ENCODE data around the gene KCNIP1.
A peak's percentile ranks its signal among the peaks of the same experiment; 100 is the strongest.

The KCNIP1 gene

DNA sequence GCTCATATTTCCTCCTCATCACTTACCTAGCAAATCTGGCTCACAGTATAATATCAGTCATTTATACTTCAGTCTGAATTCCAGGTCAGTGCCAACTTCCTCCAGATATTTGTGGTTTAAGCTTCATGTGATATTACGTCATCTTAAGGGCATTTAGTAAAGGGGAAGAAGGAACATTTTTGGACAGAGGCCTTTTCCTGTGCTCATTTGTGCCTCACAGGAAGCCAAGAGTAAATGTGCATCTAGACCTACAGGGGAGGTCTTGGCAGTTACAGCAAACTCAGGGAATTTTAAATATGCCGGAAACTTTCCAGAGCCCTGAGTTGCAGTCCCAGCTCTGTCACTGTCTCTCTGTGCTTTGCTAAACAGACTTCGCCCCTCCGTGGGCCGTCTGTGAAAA, 12.3 kb upstream of the KCNIP1 start:
- WGBS (ENCODE audit: extremely low coverage, insufficient coverage, insufficient read length), result no CpG with 5 or more reads among the region's 5 CpGs
- H3K23ac ChIP-seq (ENCODE audit: low read length), result no peak overlapping the region
- H3K14ac ChIP-seq (ENCODE audit: low read length), result no peak overlapping the region

DNA sequence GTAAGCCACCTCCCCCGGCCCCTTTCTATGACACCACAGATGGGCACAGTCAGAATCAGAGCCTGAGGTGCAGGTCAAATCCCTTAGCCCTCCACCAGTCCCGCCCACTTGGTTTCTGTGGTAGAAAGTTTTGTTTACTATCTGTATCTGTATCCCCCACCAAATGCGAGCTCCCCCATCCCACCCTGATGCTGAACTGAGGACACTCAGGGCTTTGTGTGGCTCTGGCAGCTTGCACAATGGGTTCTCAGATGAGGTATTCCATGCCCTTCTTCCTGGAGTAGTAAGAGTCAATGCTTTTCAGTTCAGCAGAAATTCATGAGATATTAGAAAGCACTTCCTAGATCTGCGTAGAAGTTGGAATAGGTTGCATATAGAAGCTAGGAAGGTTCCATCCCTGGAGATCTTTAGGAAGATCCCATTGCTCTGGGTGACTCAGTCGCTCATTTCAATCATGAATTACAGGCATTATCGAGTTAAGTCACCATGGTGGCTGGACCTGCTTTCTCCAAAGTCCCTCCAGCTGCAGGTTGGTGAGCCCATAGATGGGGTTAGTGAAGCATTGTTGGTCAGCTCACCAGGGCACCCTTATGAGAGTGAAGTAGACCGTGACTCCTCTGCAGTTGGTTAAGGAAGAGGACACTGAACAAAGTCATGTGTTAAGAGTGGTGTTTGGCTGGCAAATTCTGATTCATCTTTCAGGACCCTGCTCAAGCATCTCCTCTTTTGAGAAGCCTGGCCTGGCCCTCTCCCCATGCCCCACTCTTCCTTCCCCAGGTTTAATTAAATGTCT, 10.6 kb upstream of the KCNIP1 start:
- Histone ChIP-seq H3K27ac (ENCODE audit: low read depth, low read length) (no peak overlapping the region), H3K9ac (ENCODE audit: low read length) (no peak overlapping the region), H3K27me3 (ENCODE audit: insufficient read depth, low read length) (no peaks in the 10 kb centered on the region), H3K4ac (ENCODE audit: low read depth, low read length) (no peak overlapping the region), H4K8ac (ENCODE audit: low read depth, low read length) (no peak overlapping the region), H3K14ac (ENCODE audit: low read length) (no peak overlapping the region), H2BK12ac (ENCODE audit: low read length) (no peak overlapping the region), H3K9me3 (ENCODE audit: insufficient read depth, low read depth, low read length) (peaks cover 2% of the 10 kb centered on the region), H3K36me3 (ENCODE audit: control insufficient read depth in 1 of 2, insufficient read depth in 2 of 2, low read length in 2 of 2) (no peaks in the 10 kb centered on the region), H3K79me1 (ENCODE audit: low read length) (peaks cover 1% of the 10 kb centered on the region), H3K4me3 (ENCODE audit: low read depth, low read length) (no peak overlapping the region), H2AK5ac (ENCODE audit: low read length) (no peak overlapping the region), H3K79me2 (ENCODE audit: control insufficient read depth, insufficient read depth, low read length, poor library complexity) (no peaks in the 10 kb centered on the region), H3K4me2 (ENCODE audit: low read length) (no peak overlapping the region), H4K91ac (ENCODE audit: low read depth, low read length) (no peak overlapping the region), H3K23ac (ENCODE audit: low read length) (no peak overlapping the region), H2BK120ac (ENCODE audit: insufficient read depth, low read length, poor library complexity) (no peak overlapping the region), H4K12ac (ENCODE audit: low read depth, low read length) (no peak overlapping the region), H3K4me1 (ENCODE audit: control insufficient read depth in 1 of 2, insufficient read depth in 2 of 2, low read length in 2 of 2) (no peaks in the 10 kb centered on the region), H3K18ac (ENCODE audit: low read length) (no peak overlapping the region), H2AFZ (ENCODE audit: insufficient read depth, low read length, poor library complexity) (no peak overlapping the region), H2BK5ac (ENCODE audit: low read depth, low read length, poor library complexity) (no peak overlapping the region)
- WGBS (ENCODE audit: extremely low coverage, insufficient coverage, insufficient read length), result no CpG with 5 or more reads among the region's 7 CpGs
- no peak for DNase-seq

More for the DNA sequence above, 12.3 kb upstream of the KCNIP1 start:
- H3K27ac ChIP-seq (ENCODE audit: low read depth, low read length), result no peak overlapping the region
- H2AK5ac ChIP-seq (ENCODE audit: low read length), result no peak overlapping the region
- no peaks in the 10 kb centered on the region for H3K9me3 ChIP-seq (ENCODE audit: insufficient read depth, low read depth, low read length)
- H4K12ac ChIP-seq (ENCODE audit: low read depth, low read length), result no peak overlapping the region
- H3K79me2 ChIP-seq (ENCODE audit: control insufficient read depth, insufficient read depth, low read length, poor library complexity), result no peaks in the 10 kb centered on the region
- DNase-seq, result peak in 1 of 2 donors; percentile 44
- no peak overlapping the region for H2AFZ ChIP-seq (ENCODE audit: insufficient read depth, low read length, poor library complexity)
- H3K4ac ChIP-seq (ENCODE audit: low read depth, low read length), result no peak overlapping the region
- no peaks in the 10 kb centered on the region for H3K36me3 ChIP-seq (ENCODE audit: control insufficient read depth in 1 of 2, insufficient read depth in 2 of 2, low read length in 2 of 2)
- H3K4me2 ChIP-seq (ENCODE audit: low read length), result no peak overlapping the region
- peaks cover 1% of the 10 kb centered on the region for H3K79me1 ChIP-seq (ENCODE audit: low read length)
- H3K4me3 ChIP-seq (ENCODE audit: low read depth, low read length), result no peak overlapping the region
- H3K18ac ChIP-seq (ENCODE audit: low read length), result no peak overlapping the region
- H3K4me1 ChIP-seq (ENCODE audit: control insufficient read depth in 1 of 2, insufficient read depth in 2 of 2, low read length in 2 of 2), result no peaks in the 10 kb centered on the region
- H4K8ac ChIP-seq (ENCODE audit: low read depth, low read length), result no peak overlapping the region
- no peaks in the 10 kb centered on the region for H3K27me3 ChIP-seq (ENCODE audit: insufficient read depth, low read length)
- H2BK5ac ChIP-seq (ENCODE audit: low read depth, low read length, poor library complexity), result no peak overlapping the region
- no peak overlapping the region for H3K9ac ChIP-seq (ENCODE audit: low read length)
- no peak overlapping the region for H2BK12ac ChIP-seq (ENCODE audit: low read length)
- H2BK120ac ChIP-seq (ENCODE audit: insufficient read depth, low read length, poor library complexity), result no peak overlapping the region
- no peak overlapping the region for H4K91ac ChIP-seq (ENCODE audit: low read depth, low read length)

GRCh38 chr5:170494041-170494440, 9.8 kb upstream of the KCNIP1 start:
- no peak overlapping the region for H2AK5ac ChIP-seq (ENCODE audit: low read length)
- H4K8ac ChIP-seq (ENCODE audit: low read depth, low read length), result no peak overlapping the region
- no peak overlapping the region for H4K91ac ChIP-seq (ENCODE audit: low read depth, low read length)
- no peak overlapping the region for H2BK5ac ChIP-seq (ENCODE audit: low read depth, low read length, poor library complexity)
- no peak overlapping the region for H2BK12ac ChIP-seq (ENCODE audit: low read length)
- no peak overlapping the region for H3K23ac ChIP-seq (ENCODE audit: low read length)
- no peaks in the 10 kb centered on the region for H3K36me3 ChIP-seq (ENCODE audit: control insufficient read depth in 1 of 2, insufficient read depth in 2 of 2, low read length in 2 of 2)
- peaks cover 2% of the 10 kb centered on the region for H3K9me3 ChIP-seq (ENCODE audit: insufficient read depth, low read depth, low read length)
- no peak overlapping the region for H3K4me2 ChIP-seq (ENCODE audit: low read length)
- H3K4me1 ChIP-seq (ENCODE audit: control insufficient read depth in 1 of 2, insufficient read depth in 2 of 2, low read length in 2 of 2), result no peaks in the 10 kb centered on the region
- no peak for DNase-seq
- no peak overlapping the region for H3K27ac ChIP-seq (ENCODE audit: low read depth, low read length)
- no peak overlapping the region for H3K4me3 ChIP-seq (ENCODE audit: low read depth, low read length)
- H4K12ac ChIP-seq (ENCODE audit: low read depth, low read length), result no peak overlapping the region
- H2AFZ ChIP-seq (ENCODE audit: insufficient read depth, low read length, poor library complexity), result no peak overlapping the region
- no CpG with 5 or more reads among the region's 2 CpGs for WGBS (ENCODE audit: extremely low coverage, insufficient coverage, insufficient read length)
- H3K27me3 ChIP-seq (ENCODE audit: insufficient read depth, low read length), result no peaks in the 10 kb centered on the region
- H3K79me2 ChIP-seq (ENCODE audit: control insufficient read depth, insufficient read depth, low read length, poor library complexity), result no peaks in the 10 kb centered on the region
- H3K9ac ChIP-seq (ENCODE audit: low read length), result no peak overlapping the region
- H3K18ac ChIP-seq (ENCODE audit: low read length), result no peak overlapping the region
- H3K14ac ChIP-seq (ENCODE audit: low read length), result no peak overlapping the region
- no peak overlapping the region for H3K4ac ChIP-seq (ENCODE audit: low read depth, low read length)
- H3K79me1 ChIP-seq (ENCODE audit: low read length), result peaks cover 1% of the 10 kb centered on the region
- H2BK120ac ChIP-seq (ENCODE audit: insufficient read depth, low read length, poor library complexity), result no peak overlapping the region

DNA sequence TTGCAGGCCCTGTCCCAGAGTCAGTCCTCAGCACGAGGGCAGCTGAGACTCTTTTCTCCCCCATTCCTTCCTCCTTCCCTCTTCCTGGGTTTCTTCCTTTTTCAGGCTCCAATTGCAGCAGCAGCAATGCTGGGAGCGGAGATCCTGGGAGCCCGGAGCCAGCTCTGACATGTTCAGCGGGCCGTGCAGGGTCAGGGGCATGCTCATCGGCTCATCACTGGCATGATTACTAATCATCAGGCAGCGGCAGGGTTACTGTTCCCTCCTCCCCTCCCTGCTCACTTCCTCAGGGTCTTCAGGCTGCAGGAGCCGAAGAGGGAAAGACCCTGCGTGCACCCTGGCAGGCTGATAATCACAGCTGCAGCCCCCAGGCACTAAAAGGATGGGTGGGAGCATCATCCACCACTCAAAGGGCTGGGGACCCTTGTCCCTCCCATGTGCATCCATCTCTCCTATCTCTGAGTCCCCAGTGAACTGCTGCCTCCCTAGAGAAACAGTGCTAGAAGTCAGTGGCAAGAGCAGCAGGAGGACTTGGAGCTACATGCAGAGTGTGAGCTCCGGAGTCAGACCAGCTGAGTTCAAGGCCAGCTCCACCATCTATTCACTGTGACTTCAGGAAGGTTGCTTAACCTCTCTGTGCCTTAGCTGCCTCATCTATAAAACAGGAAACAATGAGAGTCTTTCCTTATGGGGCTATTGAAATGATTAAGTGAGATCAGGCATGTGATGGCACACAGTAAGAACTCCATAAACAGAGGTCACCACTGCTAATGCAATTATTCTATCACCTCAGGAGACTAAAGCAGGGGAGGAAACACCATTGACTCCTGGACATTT, 7.8 kb upstream of the KCNIP1 start:
- Histone ChIP-seq H2BK5ac (ENCODE audit: low read depth, low read length, poor library complexity) (no peak overlapping the region), H4K91ac (ENCODE audit: low read depth, low read length) (no peak overlapping the region), H3K36me3 (ENCODE audit: control insufficient read depth in 1 of 2, insufficient read depth in 2 of 2, low read length in 2 of 2) (no peaks in the 10 kb centered on the region), H3K27me3 (ENCODE audit: insufficient read depth, low read length) (no peaks in the 10 kb centered on the region), H2AK5ac (ENCODE audit: low read length) (no peak overlapping the region), H3K4me1 (ENCODE audit: control insufficient read depth in 1 of 2, insufficient read depth in 2 of 2, low read length in 2 of 2) (no peaks in the 10 kb centered on the region), H2BK120ac (ENCODE audit: insufficient read depth, low read length, poor library complexity) (no peak overlapping the region), H3K4ac (ENCODE audit: low read depth, low read length) (no peak overlapping the region), H3K18ac (ENCODE audit: low read length) (no peak overlapping the region), H3K9ac (ENCODE audit: low read length) (no peak overlapping the region), H2BK12ac (ENCODE audit: low read length) (no peak overlapping the region), H4K12ac (ENCODE audit: low read depth, low read length) (no peak overlapping the region), H4K8ac (ENCODE audit: low read depth, low read length) (no peak overlapping the region), H3K79me1 (ENCODE audit: low read length) (peaks cover 1% of the 10 kb centered on the region), H3K23ac (ENCODE audit: low read length) (no peak overlapping the region), H2AFZ (ENCODE audit: insufficient read depth, low read length, poor library complexity) (no peak overlapping the region), H3K9me3 (ENCODE audit: insufficient read depth, low read depth, low read length) (peaks cover 4% of the 10 kb centered on the region), H3K79me2 (ENCODE audit: control insufficient read depth, insufficient read depth, low read length, poor library complexity) (no peaks in the 10 kb centered on the region), H3K27ac (ENCODE audit: low read depth, low read length) (no peak overlapping the region), H3K4me2 (ENCODE audit: low read length) (no peak overlapping the region), H3K14ac (ENCODE audit: low read length) (no peak overlapping the region), H3K4me3 (ENCODE audit: low read depth, low read length) (no peak overlapping the region)
- DNase-seq, result no peak
- WGBS (ENCODE audit: extremely low coverage, insufficient coverage, insufficient read length), result no CpG with 5 or more reads among the region's 10 CpGs

Measured in trophoblast cell (in vitro differentiated cells and primary cell).